T-helper 1 cell (primary cell): ENCODE results near the gene CNGB1.
"Not testable (repeated sequence)": the region's sequence is repeated elsewhere in the genome, so short reads cannot be mapped to it uniquely, and the experiment has no call there.

Experiments used
- DNase-seq, 5 donors: peaks; one replicate each; pipeline ENCODE4 v3.0.0-alpha.2; 2012 to 2020

CNGB1 gene

DNA sequence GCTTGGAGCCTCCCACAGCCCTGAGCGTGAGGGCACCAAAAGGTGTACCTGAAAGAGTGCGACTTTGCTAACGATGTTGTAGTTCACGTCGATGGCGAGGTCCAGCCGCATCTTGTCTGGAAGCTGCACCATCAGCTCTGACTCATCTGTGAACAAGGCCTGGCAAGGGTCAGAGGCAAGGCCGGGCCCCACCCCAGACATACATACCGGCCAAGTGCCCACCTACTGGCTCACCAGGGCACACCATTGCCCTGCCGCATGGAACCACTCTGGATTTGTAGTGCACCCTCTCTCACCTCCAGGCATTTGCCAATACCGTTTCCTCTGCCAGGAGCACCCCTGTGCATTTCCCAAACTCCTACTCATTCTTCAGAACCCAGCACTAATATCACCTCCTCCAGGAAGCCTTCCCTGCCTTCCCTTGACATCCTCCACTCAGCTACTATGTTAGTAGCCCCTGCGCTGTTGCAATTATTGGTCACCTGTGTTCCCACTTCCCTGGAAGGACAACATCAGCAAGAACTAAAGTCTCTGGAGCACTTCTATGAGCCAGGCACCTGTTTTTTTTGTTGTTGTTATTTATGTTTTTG, 69.4 kb downstream of the CNGB1 start:
- no peak for DNase-seq

DNA sequence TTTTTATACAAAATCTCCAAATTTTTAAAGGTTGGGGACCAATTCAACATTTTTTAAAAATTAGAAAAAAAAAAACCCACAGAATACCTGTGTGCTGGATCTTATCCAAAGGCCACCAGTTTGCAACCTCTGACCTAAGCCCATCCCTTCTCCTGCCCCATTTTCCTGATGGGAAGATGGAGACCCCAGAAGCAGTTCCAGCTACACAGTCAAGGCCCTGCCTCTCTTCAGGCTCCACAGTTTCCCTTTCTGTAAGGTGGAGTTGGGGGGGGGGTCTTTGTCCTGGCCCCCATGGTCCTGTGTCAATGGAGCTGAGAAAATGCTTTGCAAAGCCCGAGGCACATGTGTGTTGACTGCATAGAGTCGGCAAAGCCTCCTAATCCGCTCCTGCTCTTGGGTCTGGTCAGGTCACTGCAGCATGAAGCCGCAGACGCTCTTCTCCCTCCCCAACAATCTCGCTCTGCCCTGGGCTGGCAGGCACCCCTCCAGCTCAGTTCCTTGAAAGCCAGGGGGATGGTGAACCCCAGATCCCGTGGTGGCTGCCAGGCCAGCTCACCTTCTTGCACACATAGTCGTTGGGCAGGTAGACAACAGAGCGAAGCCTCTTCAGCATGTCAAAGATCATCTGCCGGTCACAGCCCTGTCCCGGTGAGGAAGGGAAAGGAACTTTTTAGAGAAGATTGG, 70.0 kb downstream of the CNGB1 start:
- DNase-seq: no peak

GRCh38 chr16:57899771-57900661, 70.9 kb downstream of the CNGB1 start:
- peak; percentile 47 to 73 (median 64) for DNase-seq

- no peak for DNase-seq
These were observed 72.0 kb downstream of the CNGB1 start for GRCh38 chr16:57898961-57899360.

GRCh38 chr16:57897996-57898395, 72.9 kb downstream of the CNGB1 start:
- DNase-seq: no peak

- no peak for DNase-seq
These were observed 73.7 kb downstream of the CNGB1 start for GRCh38 chr16:57897053-57897784.

DNA sequence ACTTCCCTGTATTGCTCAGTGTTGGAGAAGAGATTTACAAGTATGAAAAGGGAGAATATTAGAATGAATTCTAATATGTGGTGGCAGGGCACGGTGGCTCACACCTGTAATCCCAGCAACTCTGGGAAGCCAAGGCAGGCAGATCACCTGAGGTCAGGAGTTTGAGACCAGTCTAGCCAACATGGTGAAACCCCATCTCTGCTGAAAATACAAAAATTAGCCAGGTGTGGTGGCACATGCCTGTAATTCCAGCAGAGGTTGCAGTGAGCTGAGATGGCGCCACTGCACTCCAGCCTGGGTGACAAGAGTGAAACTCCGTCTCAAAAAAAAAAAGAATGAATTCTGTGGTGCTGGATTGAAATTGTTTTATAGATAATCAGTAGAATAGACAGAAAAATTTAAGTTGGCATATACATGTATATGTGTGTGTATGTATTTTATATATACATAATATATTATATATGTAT, 75.8 kb downstream of the CNGB1 start:
- DNase-seq: not testable (repeated sequence)

- no peak for DNase-seq
These were observed 76.4 kb downstream of the CNGB1 start for GRCh38 chr16:57894390-57895080.

- no peak for DNase-seq
These were observed 77.2 kb downstream of the CNGB1 start for GRCh38 chr16:57893559-57894389.

- DNase-seq: no peak
These were observed 77.7 kb downstream of the CNGB1 start for GRCh38 chr16:57893217-57893558.

- no peak for DNase-seq
These were observed 78.4 kb downstream of the CNGB1 start for GRCh38 chr16:57892447-57893096.

- DNase-seq: no peak
These were observed 78.9 kb downstream of the CNGB1 start for GRCh38 chr16:57892041-57892440.

DNA sequence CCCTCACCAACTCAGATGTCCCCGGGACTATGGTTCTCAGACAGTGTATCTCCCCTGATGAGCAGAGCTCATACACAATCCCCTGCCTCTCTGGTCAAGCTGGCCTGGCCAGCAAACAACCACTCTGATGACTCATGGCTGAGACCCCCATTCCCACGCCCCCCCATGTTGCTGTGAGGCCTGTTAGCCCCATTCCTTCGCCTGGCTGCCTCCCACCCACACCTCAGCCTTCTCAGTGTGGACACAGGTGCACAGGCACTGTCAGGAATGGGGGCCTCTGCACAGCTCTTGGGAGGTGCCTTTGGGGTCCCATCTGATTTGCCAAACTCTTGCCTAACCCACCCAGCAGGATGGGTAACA, 80.2 kb downstream of the CNGB1 start:
- DNase-seq: no peak

DNA sequence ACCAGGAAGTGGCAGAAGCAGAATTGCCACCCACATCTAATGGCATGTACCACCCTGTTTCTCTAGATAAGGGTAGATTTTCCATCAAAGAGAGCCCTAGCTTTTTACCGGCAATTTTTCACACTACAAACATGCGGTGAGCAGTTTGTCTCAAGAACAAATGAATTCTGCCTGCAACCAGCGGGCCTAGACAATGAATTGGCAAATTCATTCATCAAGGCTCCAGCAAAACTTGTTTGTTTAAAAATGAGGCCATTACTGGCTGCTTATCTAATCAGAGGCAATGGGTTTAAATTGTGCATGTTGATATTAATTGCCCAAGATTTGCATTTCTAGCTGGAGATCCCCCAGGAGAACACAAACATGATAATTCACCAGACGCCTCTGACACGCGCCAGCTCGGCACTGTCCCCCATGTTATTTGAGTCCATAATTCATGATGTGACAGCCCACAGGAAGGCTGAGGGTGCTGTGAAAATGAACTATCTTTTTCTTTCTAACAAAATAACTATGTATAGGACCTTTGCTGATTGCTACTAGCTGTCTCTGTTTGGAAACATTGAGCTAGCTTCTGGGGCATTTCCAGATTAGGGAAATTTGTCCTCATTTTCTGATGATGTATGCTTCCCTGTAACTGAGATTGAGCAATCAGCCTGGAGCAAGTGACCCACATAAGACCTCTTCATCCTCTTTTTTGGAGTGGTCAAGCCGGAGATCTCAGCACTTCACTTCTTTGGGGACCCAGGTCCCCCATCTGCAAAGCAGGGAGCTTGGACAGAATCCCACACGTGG, 80.8 kb downstream of the CNGB1 start:
- DNase-seq: no peak

GRCh38 chr16:57889522-57889921, 81.4 kb downstream of the CNGB1 start:
- no peak for DNase-seq

- DNase-seq: no peak
These were observed 81.8 kb downstream of the CNGB1 start for GRCh38 chr16:57889111-57889510.

GRCh38 chr16:57888128-57888527, 82.8 kb downstream of the CNGB1 start:
- no peak for DNase-seq

DNA sequence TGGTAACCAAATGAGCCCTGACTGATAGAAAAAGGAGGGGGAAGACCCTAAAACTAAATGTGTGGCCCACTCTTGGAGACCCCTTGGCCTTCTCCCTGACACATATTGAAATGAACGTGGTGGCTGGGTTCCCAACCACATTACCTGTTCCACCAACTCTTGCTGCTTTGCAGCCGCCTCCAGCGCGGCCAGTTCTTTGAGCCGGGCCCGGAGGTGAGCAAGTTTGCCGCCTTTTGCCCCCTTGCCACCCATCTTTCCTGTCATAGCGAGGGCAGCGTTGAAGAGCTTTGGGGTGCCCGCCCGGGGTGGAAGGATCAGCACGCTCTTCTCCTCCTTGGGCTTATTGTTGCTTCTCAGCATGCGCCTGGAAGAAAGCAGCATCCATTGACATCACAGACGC, 83.2 kb downstream of the CNGB1 start:
- DNase-seq: no peak

DNA sequence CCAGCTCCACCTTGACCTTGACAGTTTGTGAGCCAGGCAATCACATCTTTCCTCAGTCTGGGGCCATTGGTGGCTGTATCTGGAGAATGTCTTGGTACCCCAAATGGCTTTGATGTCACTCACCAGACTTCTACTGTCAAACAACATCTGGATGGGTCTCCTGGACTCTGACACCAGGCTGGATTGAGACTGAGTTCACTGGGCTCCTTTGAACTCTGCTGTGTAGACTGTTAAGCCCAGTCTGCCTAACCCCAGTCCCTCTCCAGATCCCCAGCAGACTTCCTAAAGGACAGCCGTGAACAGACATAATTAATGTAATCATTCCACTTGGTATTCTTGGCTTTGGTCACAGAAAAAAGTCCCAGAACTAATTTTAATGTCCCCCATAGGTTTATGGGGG, 84.5 kb downstream of the CNGB1 start:
- no peak for DNase-seq

- no peak for DNase-seq
These were observed 86.2 kb downstream of the CNGB1 start for GRCh38 chr16:57884655-57885133.
